OCI-M2 (cell line): ENCODE measurements around the gene LRRC47.

Experiments used
- DNase-seq: peaks from one replicate; lab custom pipeline; 2025; ENCODE audit not compliant: unreplicated experiment; lab: John Stamatoyannopoulos, UW

LRRC47 gene

GRCh38 chr1:3796215-3797061 is at the start of gene LRRC47:
Gene LRRC47, minus strand, starts transcription at chr1:3796498. Its CDS starts 22 bp downstream, at chr1:3796476.
- DNase-seq, result peak; percentile 66

GRCh38 chr1:3842912-3843311 is 46.6 kb upstream of the LRRC47 start:
- DNase-seq, result no peak

DNA sequence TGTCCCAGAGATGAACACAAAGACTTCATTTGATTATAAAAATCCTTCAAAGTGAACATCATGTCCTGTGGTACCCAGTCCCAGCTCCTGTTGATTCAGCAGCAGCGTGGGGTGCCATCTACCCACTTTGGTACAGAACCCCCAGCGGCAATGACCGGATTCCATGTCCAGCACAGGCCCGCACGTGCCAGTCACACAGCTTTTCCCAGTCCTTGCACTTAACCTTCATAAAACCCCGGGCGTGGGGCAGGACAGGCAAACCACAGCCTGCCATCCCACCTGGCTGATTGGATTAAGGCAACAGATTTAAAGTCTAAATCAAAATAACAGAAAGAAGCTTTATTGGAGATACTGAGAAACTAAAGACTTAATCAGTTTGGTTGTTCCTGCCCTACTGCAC is 45.2 kb upstream of the LRRC47 start:
- DNase-seq, result no peak

DNA sequence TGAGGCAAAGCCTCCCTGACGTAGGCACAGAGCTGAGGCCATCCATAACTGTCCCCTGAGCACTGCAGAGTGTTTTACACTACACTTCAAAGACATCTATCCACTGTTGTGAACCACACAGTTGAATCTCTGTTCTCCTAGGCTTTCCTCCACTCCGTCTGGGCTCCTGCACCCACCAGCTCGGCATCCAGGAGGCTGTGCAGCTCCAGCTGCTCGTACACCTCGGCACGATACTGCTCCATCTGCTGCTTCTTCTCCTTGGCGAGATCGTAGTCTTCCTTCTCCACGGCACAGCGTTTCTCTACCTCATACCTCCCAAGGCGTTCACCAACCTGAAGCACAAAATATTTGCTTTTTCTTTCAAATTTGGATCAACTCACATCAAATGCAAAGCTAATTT is 42.5 kb upstream of the LRRC47 start:
- no peak for DNase-seq

DNA sequence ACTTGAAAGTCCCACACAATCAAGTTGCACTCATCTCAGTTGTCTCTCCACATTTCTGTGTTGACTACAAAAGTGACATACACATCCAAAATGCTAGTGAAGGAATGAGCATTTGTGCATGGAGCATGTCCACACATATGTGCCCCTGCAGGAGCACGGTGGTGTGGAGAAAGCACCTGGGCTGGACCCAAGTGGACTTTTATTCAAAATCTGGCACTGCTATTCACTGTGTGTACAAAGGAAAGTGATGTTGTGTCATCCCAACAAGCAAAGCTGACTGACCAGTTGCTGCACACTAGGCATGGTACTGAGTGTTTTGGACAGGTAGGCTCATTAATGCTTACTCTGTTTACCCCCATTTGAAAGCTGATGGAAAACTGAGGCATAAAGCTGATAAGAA is 41.4 kb upstream of the LRRC47 start:
- DNase-seq, result no peak

DNA sequence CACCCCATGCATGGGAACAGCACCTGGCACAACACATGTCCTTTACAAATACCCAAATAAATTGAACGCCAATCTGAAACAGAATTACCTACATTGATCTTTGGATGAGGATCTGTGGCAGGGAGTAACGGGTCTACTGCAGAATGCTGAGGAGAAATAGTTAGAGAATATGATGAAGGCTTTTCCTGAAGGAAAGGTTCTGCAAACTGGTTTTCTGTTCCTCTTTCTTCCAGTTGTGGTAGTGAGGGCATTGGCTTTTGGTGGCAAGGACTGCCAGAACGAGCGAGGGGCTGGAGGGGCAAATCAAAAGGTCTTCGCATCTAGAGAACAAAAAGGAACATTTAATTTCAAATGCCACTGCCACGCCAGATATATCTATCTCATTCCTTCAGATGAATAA is 40.9 kb upstream of the LRRC47 start:
- no peak for DNase-seq

GRCh38 chr1:3836421-3836820 is 40.1 kb upstream of the LRRC47 start:
- no peak for DNase-seq

- no peak for DNase-seq
Measured at GRCh38 chr1:3834701-3835100, 38.4 kb upstream of the LRRC47 start.

- DNase-seq, result no peak
Measured at GRCh38 chr1:3831689-3832088, 35.4 kb upstream of the LRRC47 start.

- DNase-seq, result no peak
Measured at GRCh38 chr1:3828391-3828790, 32.1 kb upstream of the LRRC47 start.

GRCh38 chr1:3827813-3828307 is 31.6 kb upstream of the LRRC47 start:
- no peak for DNase-seq

DNA sequence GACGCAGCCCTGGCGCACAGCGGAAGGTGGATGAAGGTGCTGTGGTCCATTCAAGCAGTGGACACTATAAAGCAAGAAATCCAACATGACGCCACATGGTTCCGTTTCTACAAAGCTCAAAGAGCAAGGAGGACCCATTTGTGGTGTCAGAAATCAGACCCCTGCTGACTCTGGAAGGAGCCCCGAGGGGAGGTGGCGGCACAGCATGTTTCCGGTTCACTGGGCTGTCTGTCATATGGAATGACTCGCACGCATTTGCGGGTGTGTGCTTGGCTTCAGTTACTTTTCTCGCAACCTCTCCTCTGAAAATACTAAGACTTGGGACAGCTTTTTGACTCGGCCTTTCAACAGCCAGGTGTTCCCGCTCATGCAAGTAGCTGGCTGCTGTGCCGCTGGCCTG is 29.1 kb upstream of the LRRC47 start:
- DNase-seq, result no peak

DNA sequence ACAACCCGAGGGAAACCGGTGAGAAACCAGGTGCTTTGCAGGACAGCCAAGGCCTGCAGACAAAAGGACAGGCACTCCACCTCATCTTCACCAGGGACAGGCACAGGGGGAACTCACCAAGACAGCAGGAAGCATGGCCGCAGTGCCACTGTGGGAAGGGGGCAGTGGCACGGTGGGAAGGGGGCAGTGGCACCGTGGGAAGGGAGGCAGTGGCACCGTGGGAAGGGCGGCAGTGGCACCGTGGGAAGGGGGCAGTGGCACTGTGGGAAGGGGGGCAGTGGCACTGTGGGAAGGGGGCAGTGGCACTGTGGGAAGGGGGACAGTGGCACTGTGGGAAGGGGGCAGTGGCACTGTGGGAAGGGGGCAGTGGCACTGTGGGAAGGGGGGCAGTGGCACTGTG is 28.4 kb upstream of the LRRC47 start:
- DNase-seq, result no peak

GRCh38 chr1:3822421-3822820 is 26.1 kb upstream of the LRRC47 start:
- DNase-seq, result no peak

DNA sequence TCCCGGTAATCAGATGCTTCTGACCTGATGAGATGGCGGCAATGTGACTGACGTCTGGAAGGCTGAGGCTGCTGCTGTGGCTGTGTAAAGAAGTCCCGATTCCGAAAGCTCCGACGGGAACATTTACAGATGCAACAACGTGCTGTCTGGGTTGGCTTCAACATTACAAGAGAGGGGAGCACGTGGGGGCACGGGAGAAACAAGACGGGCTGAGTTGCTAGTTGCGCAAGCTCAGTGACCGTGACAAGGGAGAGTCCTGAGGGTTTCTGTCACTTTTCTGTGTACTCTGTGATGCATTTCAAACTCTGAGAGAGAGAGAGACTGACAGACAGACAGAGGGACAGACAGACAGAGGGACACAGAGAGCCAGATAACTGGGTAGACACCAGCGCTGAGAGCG is 25.6 kb upstream of the LRRC47 start:
- no peak for DNase-seq

- no peak for DNase-seq
Measured at GRCh38 chr1:3821447-3821846, 25.1 kb upstream of the LRRC47 start.

DNA sequence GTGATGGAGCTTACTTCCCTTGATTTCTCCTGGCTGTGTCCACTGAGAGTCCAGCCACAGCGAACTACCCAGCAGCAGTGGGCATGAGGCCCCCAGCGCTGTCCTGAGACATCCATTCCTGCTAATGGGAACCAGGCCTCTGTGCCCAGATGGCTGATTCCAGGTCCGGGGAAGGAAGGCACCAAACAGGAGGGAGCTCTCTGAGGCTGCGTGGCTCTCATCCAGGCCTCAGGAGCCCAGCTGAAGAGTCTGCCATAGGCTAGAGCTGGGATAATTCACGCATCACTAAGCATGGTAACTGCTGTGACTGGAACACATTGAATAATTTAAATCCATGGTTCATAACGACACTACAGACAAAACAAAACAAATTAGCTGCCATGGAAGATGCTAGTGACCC is 24.7 kb upstream of the LRRC47 start:
- no peak for DNase-seq

GRCh38 chr1:3820316-3820715 is 24.0 kb upstream of the LRRC47 start:
- no peak for DNase-seq

- no peak for DNase-seq
Measured at GRCh38 chr1:3819771-3820200, 23.5 kb upstream of the LRRC47 start.

DNA sequence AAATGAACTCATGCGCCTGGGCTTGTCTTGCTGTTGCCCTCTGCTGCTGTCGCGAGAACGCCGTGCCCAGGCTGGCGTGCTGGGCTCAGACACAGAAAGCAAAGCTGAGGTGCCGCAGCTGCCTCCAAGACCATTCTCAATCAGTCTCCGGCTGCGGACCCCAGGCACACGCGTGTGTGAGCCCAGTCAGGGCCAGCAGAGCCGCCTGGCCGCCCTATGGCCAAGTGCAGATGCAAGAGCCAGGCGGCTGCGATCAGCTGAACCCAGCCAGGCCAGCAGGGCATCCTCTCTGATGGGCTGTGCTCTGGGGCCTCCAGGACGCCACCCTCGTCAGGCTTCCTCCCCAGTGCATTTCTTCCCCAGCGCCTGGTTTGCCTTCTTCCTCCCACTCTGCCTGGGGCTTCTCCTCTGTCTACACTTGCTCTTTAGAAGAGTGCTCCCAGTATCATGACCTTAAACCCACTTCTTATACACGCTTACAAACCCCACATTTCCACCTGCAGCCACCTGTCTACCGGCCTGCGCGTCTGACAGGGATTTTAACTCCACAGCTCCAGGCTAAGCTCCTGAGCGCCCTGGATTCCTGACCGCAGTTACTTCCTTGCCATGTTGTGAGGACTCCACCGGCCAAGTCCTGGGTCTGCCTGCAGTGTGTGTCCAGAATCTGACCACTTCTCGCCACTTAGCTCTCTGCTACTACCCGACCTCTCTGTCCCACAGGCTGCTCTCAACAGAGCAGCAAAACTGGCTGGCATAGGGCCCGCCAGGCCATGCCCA is 21.7 kb upstream of the LRRC47 start:
- no peak for DNase-seq

DNA sequence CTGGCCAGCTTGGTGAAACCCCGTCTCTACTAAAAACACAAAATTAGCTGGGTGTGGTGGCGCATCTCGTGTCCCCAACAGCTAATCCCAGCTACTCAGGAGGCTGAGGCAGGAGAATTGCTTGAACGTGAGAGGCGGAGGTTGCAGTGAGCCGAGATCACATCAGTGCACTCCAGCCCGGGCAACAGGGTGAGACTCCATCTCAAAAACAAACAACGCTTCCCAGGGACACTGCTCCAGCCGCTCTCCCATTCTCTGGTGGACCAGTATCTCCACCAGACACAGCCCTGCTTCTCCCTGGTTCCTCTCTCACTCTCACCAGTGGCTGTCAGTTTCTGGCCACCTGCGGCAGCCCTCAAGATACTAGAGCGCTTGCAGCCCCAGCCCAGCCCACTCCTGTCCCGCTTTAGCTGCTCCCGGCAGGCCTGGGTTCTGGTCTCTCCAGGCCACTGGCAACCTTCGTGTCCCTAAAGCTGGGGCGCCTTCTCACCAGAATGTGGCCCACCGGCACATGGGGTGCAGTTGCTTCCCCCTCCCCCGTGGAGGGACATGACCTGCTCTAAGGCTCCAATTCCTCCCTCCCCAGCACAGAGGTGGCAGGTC is 20.9 kb upstream of the LRRC47 start:
- DNase-seq, result no peak
